ENCODE results near the gene AHR. TPM values are rescaled to one million over a fixed set of nuclear protein-coding genes. Genes with fewer than 3 reads are reported as not detected.
"Not testable (repeated sequence)": the region's sequence is repeated elsewhere in the genome, so short reads cannot be mapped to it uniquely, and the experiment has no call there.

Gene AHR
- polyA plus RNA-seq, 1 experiment, result 5.9 TPM

DNA sequence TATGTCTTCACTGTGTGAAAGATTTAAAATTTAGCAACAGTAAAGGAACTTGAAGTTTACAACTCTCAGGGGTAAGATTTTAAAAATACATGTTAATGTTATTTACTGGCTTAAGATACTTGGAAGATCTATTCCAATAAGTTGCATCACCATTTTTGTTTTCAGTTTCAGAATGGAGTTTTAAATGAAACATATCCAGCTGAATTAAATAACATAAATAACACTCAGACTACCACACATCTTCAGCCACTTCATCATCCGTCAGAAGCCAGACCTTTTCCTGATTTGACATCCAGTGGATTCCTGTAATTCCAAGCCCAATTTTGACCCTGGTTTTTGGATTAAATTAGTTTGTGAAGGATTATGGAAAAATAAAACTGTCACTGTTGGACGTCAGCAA, 44.3 kb downstream of the AHR start:
- CTCF ChIA-PET, result no interaction called here
- peaks cover 9% of the 10 kb centered on the region for H3K36me3 ChIP-seq (ENCODE audit: control insufficient read depth, insufficient read depth, low read length)
- H3K4me3 ChIP-seq (ENCODE audit: low read depth, low read length), result no peak overlapping the region
- no peak for DNase-seq (ENCODE audit: low read depth)
- TF ChIP-seq, protein P1, sequence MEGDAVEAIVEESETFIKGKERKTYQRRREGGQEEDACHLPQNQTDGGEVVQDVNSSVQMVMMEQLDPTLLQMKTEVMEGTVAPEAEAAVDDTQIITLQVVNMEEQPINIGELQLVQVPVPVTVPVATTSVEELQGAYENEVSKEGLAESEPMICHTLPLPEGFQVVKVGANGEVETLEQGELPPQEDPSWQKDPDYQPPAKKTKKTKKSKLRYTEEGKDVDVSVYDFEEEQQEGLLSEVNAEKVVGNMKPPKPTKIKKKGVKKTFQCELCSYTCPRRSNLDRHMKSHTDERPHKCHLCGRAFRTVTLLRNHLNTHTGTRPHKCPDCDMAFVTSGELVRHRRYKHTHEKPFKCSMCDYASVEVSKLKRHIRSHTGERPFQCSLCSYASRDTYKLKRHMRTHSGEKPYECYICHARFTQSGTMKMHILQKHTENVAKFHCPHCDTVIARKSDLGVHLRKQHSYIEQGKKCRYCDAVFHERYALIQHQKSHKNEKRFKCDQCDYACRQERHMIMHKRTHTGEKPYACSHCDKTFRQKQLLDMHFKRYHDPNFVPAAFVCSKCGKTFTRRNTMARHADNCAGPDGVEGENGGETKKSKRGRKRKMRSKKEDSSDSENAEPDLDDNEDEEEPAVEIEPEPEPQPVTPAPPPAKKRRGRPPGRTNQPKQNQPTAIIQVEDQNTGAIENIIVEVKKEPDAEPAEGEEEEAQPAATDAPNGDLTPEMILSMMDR (IDR thresholded peaks at IDR 0.05; ENCODE audit: insufficient read depth, low read depth, low read length), result no peak
- no peaks in the 10 kb centered on the region for H3K27me3 ChIP-seq (ENCODE audit: control insufficient read depth, insufficient read depth, low read length)
- POLR2A ChIA-PET, result no interaction called here

DNA sequence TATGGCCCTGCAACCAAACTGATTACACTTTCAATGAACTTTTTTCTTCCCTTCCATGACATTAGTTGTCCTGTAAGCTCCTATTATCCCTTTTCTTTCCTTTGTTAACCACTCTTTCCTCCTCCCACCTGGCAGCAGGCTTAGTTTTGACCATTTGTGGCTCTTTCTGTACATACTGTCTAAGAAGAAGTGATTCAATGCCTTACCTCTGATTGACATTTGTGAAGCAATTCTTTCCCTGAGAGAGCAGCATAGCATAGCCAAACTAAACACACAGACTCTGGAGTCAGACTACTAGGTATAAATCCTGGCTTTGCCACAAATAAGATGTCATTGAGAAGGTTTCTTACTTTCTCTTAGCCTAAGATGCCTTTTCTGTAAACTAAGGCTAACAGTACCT, 48.9 kb downstream of the AHR start:
- DNase-seq (ENCODE audit: low read depth), result no peak
- Histone ChIP-seq H3K36me3 (ENCODE audit: control insufficient read depth, insufficient read depth, low read length) (no peaks in the 10 kb centered on the region), H3K4me3 (ENCODE audit: low read depth, low read length) (no peak overlapping the region), H3K27me3 (ENCODE audit: control insufficient read depth, insufficient read depth, low read length) (no peaks in the 10 kb centered on the region)
- POLR2A ChIA-PET, result interaction anchor here (0.5 kb wide), 1 partner anchor 154 kb away, joined by 3 read pairs; no protein-coding TSS in a partner anchor
- TF ChIP-seq, protein P1 (IDR thresholded peaks at IDR 0.05; ENCODE audit: insufficient read depth, low read depth, low read length), result no peak
- CTCF ChIA-PET, result no interaction called here

DNA sequence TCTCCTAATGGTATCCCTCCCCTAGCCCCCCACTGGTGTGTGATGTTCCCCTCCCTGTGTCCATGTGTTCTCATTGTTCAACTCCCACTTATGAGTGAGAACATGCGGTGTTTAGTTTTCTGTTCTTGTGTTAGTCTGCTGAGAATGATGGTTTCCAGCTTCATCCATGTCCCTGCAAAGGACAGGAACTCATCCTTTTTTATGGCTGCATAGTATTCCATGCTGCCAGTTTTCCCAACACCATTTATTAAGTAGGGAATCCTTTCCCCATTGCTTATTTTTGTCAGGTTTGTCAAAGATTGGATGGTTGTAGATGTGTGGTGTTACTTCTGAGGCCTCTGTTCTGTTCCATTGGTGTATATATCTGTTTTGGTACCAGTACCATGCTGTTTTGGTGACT, 50.5 kb downstream of the AHR start:
- CTCF ChIA-PET, POLR2A ChIA-PET: not testable (repeated sequence)

DNA sequence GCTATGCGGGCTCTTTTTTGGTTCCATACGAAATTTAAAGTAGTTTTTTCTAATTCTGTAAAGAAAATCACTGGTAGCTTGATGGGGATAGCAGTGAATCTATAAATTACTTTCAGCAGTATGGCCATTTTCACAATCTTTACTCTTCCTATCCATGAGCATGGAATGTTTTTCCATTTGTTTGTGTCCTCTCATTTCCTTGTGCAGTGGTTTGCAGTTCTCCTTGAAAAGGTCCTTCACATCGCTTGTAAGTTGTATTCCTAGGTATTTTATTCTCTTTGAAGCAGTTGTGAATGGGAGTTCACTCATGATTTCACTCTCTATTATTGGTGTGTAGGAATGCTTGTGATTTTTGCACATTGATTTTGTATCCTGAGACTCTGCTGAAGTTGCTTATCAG, 51.9 kb downstream of the AHR start:
- DNase-seq (ENCODE audit: low read depth); CTCF ChIA-PET; H3K27me3 ChIP-seq (ENCODE audit: control insufficient read depth, insufficient read depth, low read length); H3K4me3 ChIP-seq (ENCODE audit: low read depth, low read length); POLR2A ChIA-PET; H3K36me3 ChIP-seq (ENCODE audit: control insufficient read depth, insufficient read depth, low read length): not testable (repeated sequence)

More for the DNA sequence above, 50.5 kb downstream of the AHR start:
- not testable (repeated sequence) for DNase-seq (ENCODE audit: low read depth); H3K27me3 ChIP-seq (ENCODE audit: control insufficient read depth, insufficient read depth, low read length); H3K36me3 ChIP-seq (ENCODE audit: control insufficient read depth, insufficient read depth, low read length); H3K4me3 ChIP-seq (ENCODE audit: low read depth, low read length)

DNA sequence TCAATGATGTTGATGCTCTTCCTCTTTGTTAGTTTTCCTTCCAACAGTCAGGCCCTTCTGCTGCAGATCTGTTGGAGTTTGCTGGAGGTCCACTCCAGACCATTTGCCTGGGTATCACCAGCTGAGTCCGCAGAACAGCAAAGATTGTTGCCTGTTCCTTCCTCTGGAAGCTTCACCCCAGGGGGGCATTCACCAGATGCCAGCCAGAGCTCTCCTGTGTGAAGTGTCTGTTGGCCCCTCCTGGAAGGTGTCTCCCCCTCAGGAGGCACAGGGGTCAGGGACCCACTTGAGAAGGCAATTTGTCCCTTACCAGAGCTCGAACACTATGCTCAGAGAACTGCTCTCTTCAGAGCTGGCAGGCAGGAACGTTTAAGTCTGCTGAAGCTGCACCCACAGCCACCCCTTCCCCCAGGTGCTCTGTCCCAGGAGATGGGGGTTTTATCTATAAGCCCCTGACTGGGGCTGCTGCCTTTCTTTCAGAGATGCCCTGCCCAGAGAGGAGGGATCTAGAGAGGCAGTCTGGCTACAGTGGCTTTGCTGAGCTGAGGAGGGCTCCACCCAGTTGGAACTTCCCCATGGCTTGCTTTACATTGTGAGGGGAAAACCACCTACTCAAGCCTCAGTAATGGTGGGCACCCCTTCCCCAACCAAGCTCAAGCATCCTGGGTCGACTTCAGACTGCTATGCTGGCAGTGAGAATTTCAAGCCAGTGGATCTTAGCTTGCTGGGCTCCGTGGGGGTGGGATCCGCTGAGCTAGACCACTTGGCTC, 55.4 kb downstream of the AHR start:
- POLR2A ChIA-PET; H3K27me3 ChIP-seq (ENCODE audit: control insufficient read depth, insufficient read depth, low read length); H3K4me3 ChIP-seq (ENCODE audit: low read depth, low read length); H3K36me3 ChIP-seq (ENCODE audit: control insufficient read depth, insufficient read depth, low read length); CTCF ChIA-PET; DNase-seq (ENCODE audit: low read depth): not testable (repeated sequence)

DNA sequence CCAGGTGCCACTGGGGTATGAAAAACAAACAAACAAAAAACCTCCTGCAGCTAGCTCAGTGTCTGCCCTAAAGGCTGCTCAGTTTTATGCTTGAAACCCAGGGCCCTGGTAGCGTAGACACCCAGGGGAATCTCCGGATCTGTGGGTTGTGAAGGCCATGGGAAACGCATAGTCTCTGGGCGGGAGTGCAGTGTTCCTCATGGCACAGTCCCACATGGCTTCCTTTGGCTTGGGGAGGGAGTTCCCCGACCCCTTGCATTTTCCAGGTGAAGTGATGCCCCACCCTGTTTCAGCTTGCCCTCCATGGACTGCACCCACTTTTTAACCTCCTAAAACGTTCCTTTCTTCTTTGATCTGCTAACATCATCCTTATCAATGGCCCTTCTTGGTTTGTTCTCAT, 56.0 kb downstream of the AHR start:
- CTCF ChIA-PET, result no interaction called here
- Histone ChIP-seq H3K4me3 (ENCODE audit: low read depth, low read length) (no peak overlapping the region), H3K27me3 (ENCODE audit: control insufficient read depth, insufficient read depth, low read length) (no peaks in the 10 kb centered on the region), H3K36me3 (ENCODE audit: control insufficient read depth, insufficient read depth, low read length) (no peaks in the 10 kb centered on the region)
- POLR2A ChIA-PET, result no interaction called here
- DNase-seq (ENCODE audit: low read depth), result no peak
- TF ChIP-seq, protein P1 (IDR thresholded peaks at IDR 0.05; ENCODE audit: insufficient read depth, low read depth, low read length), result no peak

DNA sequence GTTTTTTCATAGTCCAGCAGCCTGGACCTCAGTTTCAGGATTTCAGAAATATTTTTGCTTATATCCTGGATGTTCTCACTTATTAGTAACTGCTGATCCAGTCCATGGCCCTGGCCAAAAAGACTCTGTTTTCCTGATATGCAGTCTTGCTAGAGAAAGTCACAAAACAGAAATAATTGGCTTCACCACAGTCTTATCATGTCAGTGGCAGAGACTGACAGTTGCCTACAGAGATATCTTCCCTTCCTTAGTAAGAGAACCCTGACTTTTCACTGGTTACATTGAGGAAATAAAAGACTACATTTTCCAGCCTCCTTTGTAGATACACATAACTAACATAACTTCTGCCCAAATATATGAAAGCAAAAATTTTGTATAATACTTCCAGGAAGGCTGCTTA, 56.6 kb downstream of the AHR start:
- TF ChIP-seq, protein P1 (IDR thresholded peaks at IDR 0.05; ENCODE audit: insufficient read depth, low read depth, low read length), result no peak
- no peak overlapping the region for H3K4me3 ChIP-seq (ENCODE audit: low read depth, low read length)
- ChIA-PET CTCF (no interaction called here), POLR2A (no interaction called here)
- no peaks in the 10 kb centered on the region for H3K27me3 ChIP-seq (ENCODE audit: control insufficient read depth, insufficient read depth, low read length)
- DNase-seq (ENCODE audit: low read depth), result no peak
- no peaks in the 10 kb centered on the region for H3K36me3 ChIP-seq (ENCODE audit: control insufficient read depth, insufficient read depth, low read length)
